ENCODE data around the gene KLK12.

DNA sequence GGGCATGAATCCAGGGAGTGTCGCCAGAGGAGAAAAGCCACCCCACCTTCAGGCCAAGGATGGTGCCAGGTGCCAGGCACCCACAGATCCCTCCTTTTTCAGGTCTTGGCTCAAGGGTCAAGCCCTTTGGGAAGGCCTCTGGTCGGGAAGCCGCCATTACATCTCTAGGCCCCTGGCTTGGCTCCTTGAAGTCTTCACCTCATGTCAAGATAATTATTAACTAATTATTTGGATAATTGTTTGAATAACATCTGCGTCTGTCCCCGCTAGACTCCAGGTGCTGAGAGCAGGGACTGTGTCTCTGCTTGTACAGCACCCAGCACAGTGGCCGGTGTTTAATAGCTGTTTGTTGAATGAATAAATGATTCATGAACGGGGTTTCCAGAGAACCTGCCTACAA is 28.9 kb upstream of the KLK12 start:
- TF ChIP-seq NFIC (IDR thresholded peaks at IDR 0.05) (no peak), ZNF311 (CRISPR knock-in tag; IDR thresholded peaks at IDR 0.05) (no peak), ZEB2 (IDR thresholded peaks at IDR 0.05) (no peak), ZC3H11A (IDR thresholded peaks at IDR 0.05; ENCODE audit: low read depth, low read length) (no peak), NFRKB (IDR thresholded peaks at IDR 0.05; ENCODE audit: low read depth) (no peak), CTCF (IDR thresholded peaks at IDR 0.05 in 2 of 3, conservative IDR thresholded peaks at IDR 0.05 in 1 of 3; ENCODE audit: insufficient read depth in 2 of 3, low read depth in 1 of 3, low read length in 3 of 3) (no peak), YBX1 (IDR thresholded peaks at IDR 0.05) (no peak), ZNF274 (IDR thresholded peaks at IDR 0.05; ENCODE audit: borderline replicate concordance, low read depth, low read length) (no peak), EP300 (IDR thresholded peaks at IDR 0.05; ENCODE audit: low read length) (no peak), TAF1 (IDR thresholded peaks at IDR 0.05; ENCODE audit: control insufficient read depth, extremely low read depth, insufficient read depth, low read length, severe bottlenecking) (no peak), ARID4B (CRISPR knock-in tag; IDR thresholded peaks at IDR 0.05) (no peak), ZNF174 (CRISPR knock-in tag; IDR thresholded peaks at IDR 0.05) (no peak), CBX3 (IDR thresholded peaks at IDR 0.05; ENCODE audit: borderline replicate concordance in 1 of 2, low read length in 2 of 2) (no peak)
- TF ChIP-seq, protein P1, sequence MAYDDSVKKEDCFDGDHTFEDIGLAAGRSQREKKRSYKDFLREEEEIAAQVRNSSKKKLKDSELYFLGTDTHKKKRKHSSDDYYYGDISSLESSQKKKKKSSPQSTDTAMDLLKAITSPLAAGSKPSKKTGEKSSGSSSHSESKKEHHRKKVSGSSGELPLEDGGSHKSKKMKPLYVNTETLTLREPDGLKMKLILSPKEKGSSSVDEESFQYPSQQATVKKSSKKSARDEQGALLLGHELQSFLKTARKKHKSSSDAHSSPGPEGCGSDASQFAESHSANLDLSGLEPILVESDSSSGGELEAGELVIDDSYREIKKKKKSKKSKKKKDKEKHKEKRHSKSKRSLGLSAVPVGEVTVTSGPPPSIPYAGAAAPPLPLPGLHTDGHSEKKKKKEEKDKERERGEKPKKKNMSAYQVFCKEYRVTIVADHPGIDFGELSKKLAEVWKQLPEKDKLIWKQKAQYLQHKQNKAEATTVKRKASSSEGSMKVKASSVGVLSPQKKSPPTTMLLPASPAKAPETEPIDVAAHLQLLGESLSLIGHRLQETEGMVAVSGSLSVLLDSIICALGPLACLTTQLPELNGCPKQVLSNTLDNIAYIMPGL (CRISPR knock-in tag; IDR thresholded peaks at IDR 0.05), result no peak

All from K562 (cell line).